NOMO-1 treated with dmso at 0.1 percent for 144 hours (cell line): ENCODE data around the gene ARF1.

ENCODE experiments used
- DNase-seq: peaks from one replicate; lab custom pipeline; 2025; ENCODE audit not compliant: unreplicated experiment; lab: John Stamatoyannopoulos, UW

The ARF1 gene

DNA sequence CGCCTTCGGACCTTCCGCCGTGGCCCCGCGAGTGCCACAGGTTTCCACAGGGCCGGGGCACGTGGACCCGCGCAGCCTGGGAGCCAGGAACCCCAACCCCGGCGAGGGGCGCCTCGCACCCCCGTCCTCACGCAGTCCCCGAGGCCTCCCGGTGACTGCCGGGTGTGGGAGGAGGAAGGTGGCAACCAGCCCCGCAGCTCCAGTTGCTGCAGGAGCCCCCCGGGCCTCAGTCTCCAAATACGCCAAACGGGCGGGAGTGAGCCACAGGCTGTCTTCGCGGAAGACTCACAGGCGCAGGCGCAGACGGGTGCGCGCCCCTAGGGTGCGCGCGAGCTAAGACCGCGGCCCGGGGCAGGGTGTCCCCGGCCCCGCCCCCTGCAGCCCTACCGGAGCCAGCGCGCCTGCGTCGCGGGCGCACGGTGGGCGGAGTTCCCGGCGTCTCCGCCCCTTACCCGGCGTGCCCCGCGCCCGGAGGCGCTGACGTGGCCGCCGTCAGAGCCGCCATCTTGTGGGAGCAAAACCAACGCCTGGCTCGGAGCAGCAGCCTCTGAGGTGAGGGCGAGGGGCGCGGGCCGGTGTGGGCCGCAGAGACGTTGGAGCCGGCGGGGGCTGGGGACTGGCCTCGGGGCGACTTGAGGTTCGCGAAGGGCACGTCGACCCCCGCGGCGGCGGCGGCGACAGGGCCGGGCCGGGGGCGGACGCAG is at the start of gene ARF1:
Gene ARF1, plus strand, starts transcription at position 495 of the 704 bp plus-strand sequence. CDS start 14,407 bp downstream, outside the sequence.
- peak; percentile 87 for DNase-seq

DNA sequence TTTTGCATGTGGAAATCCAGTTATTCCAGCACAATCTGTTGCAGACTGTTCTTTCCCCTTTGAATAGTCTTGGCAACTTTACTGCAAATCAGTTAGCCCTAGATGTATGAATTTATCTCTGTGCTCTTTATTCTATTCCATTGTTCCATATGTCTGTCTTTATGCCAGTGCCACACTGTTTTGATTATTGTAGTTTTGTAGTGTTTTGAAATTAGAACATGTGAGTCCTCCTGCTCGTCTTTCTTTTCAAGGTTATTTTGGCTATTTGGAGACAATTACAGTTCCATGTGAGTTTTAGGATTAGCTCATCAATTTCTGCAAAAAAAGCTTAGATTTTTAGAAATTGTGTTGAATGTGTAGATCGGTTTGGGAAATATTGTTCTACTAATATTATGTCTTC is 49.1 kb upstream of the ARF1 start:
- DNase-seq, result no peak

DNA sequence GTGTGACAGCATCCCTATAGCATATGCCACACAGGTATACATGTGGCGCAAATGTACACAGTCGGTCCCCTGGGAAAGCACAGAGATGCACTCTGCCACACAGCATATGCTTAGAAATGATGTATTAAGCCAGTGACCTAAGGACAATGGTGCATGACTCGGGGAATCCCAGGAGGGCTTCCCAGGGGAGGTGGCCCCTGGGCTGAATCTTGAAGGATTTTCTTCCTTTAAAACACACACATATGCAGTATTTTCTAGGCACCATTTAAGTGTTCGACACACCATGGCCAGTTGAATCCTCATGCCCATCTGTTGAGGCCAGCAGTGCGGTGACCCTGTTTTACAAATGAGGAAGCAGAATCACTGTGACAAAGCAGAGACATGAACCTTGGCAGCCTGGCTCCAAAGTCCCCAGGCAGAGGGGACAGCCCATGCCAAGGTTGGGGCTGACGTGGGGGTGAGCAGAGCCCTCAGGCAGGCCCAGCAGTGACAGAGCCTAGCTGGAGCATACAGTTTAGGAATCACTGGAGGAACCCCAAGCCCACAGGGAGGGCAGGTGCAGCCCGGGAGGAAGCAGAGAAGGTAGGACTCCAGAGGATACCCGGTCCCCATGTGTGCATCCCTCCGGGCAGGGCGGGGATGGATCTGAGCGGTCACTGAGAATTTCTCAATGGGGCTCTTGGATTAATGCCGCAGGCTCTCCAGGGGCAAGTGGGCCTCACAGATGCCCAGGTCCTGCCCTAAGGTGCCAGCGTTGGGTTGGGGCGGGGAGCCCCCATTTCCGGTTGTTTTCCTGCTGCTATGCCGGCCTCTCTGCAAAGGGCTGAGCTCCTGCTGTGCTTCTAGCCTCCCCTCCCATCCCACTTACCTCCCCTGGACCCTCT is 47.3 kb upstream of the ARF1 start:
- DNase-seq, result no peak

DNA sequence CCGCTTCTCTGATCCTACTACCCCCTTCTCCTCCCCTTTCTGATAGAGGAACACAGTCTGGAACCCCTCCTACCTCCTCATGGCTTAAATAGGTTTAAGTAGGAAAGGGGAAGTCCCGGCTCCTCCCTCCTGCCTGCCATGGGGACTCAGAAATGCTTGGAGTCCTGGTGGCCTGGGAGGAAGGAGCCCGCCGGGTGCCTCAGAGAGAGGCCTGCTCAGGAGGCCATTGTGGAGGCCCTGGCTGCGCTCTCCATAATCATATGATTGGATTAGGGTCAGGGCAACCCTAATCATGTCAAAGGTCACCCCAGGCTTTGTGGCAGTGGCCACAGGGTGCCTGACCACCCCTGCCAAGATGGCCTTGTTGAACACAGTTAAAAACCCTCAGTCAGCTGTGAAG is 46.7 kb upstream of the ARF1 start:
- no peak for DNase-seq

DNA sequence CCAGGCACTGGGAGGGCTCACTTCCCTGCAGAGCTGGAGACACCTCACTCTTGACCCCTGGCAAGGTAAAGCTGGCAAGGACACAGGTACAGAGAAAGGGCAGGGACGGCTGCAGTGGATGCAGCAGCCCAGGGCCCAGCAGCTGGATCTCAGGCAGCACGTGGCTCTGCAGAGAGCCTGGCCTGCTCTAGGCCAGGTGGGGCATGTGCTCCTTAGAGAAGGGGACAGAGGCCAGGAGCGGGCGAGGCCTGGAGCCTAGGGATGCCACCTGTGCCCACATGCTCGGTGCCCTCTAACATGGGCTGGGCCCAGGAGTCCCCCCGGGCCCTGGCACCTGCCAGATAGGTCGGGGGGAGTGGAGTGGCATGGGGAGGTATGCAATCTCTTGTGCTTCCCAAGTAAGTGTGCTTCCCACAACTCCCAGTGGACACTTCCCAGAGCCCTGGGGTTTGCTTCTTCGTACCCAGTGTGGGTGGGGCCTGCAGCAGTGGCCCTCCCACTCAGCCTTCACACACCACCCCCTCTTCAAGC is 45.7 kb upstream of the ARF1 start:
- no peak for DNase-seq

DNA sequence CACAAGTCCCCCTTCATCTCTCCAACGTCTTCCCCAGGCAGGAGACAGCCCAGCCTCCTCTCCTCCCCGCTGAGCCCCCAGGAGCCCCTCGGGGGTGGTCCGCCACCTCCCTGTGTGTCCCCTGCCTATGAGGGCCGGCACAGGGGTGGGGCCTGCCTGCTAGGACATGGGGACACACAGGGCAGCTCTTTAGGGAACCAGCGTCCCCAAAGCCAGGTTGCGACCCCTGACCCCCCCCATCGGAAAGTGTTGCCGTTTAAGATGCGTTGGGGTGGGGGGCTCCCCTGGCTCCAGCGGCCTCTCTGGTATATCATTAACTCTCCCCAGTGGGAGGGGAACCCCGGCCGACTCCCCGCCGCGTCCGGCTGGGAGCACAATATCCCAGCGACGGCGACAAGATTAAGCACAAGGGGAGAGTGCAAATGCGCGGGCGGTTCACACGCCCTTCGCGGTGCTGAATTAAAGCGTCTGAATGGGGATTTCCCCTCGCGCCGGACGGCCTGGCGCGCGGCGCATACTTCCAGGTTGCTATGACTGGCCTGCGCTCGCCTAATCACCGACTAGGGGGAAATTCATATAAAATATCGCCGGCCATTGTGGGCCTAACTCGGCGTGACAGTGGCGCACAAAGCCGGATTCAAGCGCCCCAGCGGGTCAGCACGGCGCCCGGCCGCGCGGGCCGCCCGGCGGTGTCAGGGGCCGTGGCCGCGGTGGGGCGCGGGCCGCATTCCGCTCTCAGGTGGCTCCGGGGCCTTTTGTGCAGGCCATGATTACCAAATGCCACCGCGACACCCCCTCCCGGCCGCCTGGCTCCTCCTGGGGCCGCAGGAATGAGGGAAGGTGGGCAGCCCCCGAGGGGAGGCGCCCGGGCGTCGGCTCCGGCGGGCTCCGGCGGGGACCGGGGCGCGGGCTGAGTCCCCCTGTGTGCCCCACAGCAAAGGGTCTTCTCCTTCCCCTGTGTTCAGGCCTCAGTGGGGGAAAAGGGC is 44.8 kb upstream of the ARF1 start:
- no peak for DNase-seq

DNA sequence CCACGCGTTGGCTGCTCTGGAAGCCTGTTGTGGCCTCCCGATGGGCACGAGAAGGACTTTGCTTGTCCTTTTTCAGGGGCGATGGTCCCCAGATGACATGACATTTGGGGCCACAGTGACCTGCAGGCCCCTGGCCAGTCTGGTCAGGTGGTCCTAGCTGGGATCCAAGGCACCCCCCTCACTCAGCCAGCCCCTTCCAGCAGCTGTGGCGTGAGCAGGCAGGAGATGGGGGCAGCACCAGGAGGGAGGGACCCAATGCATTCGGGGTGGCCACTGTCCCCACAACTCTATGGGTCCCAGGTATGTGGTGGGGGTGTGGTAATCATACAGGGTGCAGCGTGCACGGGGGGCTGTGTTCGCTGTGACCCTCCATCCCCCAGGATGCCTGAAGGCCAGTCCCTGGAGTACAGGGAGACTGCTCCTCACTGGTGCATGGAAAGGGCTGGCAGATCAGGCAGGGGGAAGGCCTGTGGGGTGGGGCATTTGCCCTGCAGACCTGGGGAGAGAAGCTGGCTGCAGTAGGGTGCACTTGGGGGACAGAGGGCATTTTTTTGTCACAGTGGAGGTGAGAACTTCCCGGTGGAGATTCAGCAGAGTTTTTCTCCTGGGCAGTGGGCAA is 44.0 kb upstream of the ARF1 start:
- no peak for DNase-seq

DNA sequence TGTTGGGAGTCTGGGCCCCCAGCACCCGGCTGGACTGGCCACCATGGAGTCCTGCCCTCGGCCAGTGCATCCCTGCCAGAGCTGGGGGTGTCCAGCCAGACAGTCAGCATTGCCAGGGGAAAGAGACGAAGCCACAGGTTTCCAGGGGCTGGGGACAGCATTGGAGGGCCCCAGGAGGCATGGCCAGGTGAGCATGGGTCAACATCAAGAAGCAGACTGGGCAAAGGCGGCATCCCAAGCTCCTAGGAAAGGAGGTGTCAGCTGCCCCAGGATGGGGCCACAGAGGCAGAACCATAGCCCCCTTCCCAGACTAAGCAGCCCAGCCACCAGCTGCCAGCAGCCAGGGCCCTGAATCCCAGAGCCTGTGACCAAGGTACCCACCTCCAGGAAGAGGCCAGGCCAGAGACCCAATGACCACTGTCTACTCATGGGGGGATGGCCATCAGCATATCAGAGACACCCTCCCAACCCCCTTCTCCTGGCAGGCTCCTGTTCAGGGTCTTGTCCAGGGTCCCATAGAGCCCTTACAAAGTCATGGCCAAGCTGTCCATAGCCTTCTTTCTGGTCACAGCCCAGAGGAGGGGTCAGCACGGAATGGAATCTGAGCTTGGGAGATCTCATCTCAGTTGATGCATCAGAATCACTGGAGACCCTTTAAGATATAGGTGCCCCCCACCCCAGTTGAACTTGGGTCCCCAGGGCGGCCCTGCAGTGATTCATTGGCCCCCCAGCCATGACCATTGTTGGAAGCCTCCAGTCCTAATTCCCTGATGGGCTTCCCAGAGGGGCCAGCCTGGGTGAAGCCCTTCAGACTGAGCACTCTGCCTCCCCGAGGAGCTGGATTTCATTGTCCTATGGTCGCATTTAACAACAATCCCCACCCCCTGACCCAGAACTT is 43.3 kb upstream of the ARF1 start:
- DNase-seq, result no peak

DNA sequence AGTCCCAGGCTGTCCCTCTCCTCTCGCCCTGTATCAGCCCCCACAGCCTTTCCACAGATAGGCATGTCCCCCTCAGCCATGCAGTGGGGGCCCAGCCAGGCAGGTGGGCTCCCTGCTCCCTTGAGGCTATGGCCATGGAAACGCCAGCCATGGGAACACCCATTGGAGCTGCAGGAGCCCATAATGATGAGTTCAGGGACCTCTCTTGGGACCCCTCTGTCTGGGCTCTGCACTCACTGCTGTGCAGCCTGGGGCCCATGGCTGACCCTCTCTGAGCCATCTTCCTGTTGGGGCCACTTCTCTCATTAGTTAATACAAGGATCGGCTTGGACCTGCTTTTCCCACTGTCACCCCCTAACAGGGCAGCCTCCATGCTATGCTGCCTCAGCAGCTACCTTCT is 42.5 kb upstream of the ARF1 start:
- DNase-seq, result no peak

DNA sequence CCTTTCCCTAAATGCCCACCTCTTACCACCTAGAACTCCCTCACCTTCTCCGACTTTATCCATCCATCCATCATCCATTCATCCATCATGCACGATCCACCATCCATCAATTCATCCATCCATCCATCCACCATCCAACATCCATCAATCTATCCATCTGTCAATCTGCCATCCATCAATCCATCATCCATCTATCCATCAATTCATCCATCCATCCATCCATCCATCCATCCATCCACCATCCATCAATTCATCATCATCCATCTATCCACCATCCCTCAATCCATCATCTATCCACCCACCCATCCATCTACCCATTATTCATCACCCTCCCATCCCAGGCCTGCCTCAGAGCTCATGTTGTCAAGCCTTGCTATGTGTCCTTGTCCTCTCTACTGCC is 41.2 kb upstream of the ARF1 start:
- DNase-seq, result no peak

DNA sequence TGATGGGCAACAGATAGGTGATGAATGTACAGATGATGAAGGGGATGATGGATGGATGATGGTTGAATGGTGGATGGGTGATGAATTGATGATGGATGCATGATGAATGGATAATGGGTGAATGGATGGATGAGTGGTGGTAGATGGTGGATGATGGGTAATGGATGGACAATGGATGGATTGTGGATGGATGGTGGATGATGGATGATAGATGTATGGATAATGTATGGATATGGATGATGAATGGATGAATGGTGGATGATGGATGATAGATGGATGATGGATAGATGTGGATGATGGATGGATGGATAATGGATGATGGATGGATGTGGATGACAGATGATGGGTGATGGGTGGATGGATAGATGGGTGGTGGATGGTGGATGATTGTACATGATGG is 40.0 kb upstream of the ARF1 start:
- no peak for DNase-seq

DNA sequence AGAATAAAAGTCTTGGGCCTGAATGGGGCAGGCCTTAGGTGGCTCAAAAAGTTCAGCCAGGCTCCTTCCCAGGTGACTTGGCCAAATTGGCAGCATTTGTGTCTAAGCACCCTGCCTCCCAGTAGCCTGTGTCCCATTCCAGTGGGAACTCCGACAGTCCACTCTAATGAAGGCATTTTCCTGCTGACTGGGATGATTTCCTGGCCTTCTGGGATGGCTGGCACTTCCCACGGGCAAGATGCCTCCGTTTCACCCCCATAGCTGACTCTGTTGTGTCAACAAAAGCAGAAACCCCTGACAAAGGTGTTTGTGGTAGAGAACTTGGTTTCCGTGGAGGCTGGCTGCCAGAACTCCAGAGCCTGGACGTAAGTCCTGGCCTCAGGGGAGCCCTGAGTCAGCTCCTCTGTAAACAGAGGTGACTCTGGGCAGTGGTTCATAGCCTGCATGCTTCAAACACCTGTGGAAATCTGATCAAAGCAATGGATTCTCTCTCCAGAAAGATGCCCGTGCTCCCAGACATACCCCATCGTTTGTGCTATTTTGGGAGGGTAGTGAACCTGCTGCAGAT is 39.1 kb upstream of the ARF1 start:
- no peak for DNase-seq

DNA sequence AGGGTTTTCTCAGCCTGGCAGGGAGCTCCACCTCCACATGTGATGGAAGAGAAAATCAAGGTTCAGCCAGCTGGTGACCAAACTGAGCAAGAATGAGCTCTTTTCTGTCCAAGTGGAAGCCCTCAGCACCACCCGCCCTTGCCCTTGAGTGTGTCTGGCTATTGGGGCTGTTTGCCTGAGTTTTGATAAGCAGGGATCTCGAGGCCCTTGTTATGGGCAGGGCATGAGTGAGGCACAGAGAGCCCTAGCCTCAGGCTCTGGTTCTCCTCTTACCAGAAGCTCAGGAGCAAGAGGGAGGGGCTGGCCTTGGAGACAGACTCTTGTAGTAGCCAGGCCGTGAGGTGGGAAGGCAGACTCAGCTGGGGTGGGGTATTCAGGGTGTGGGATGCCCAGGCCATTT is 37.5 kb upstream of the ARF1 start:
- no peak for DNase-seq

DNA sequence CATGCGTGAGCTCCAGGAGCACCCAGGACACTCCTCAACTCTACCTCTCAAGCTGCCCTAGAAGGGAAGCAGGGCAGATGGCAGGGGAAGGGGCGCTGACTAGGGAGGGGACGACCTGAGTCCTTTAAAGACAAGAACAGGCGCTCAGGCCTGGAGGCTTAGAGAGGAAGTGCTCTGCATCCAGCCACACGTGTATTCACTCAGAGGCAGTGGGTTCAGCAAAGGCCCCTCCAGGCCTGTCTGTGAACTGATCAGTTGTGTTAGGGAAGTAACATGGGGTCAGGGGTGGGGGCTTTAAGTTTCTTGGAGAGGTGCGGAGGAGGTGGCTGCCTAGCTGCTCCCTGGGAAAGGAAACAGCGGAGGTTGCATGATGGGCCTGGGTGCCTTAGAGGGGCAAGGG is 37.1 kb upstream of the ARF1 start:
- no peak for DNase-seq

DNA sequence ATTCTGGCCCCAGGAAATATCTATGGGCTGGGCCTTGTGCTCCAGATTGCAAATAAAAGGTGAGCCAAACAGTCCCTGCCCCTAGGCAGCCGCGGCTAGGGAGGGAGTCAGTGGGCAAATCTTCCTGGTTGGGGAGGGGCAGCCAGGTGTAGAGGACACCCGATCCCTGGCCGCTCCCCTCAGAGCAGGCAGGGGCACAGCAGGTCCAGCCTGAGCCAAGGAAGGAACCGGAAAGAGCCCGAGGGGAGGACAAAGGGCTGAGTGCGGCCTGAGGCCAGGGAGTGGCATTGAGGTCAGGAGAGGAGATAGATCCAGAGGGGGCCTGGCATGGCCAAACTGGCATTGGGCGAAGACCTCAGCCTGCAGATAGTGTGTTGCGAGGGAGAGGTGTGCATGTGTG is 36.6 kb upstream of the ARF1 start:
- DNase-seq, result no peak

DNA sequence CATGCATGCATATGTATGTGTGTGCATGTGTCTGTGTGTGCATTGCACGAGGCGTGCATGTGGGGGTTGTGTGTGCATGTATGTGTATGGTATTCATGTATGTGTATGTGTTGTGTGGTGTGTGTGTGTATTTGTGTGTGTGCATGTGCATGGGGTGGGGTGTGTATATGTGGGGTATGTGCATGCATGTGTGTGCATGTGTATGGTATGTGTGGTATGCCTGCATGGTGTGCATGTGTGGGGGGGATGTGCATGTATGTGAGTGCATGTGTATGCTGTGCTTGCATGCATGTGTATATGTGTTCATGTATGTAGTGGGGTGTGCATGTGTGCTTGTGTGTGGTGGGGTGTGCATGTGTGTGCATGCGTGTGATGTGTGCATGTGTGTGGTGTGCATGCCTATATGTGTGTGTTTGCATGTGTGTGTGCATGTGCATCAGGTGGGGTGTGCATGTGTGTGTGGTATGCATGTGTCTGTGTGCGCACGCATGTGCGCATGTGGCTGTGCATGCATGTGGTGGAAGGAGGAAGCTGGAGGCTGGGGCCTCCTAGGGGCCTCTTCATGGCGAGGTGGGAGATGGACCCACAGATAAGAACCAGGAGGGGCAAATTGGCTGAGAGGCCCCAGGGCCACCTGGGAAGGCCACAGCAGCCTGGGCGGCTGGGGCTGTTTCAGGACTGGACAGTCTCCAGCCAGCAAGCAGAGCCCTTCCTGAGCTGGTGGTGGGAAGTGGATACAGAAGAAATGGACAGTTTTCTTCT is 35.9 kb upstream of the ARF1 start:
- no peak for DNase-seq

DNA sequence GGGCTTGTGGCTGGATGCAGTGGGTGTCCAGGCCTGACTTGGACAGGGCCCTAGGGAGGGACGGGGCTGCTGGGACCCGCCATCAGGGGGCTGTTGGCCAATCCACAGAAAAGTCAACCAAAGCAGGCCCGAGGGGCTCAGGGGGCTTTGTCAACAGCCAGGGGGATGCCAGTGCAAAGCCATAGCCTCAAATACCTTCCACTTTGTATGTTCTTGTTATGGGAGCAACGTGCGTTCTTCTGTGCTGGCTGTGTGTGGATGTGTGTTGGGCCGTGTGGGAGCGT is 35.4 kb upstream of the ARF1 start:
- no peak for DNase-seq

DNA sequence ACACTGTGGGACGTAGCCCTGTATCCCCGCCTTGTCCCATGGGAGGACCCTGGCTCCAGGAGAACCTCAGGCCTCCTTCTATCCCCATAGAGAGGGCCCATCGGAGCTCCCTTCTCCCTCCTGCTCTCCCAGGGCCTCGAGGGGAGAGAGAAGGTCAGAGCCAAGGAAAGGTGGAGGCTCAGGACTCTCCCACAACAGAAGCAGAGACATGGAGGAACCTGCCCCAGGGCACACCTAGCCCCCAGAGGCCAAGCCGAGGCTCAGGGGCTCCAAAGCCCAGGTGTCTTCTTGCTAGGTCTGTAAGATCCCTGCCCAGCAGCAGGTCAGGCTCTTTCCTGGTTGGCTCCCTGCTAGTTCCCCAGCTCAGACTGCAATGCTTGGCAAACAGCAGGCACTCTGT is 34.4 kb upstream of the ARF1 start:
- DNase-seq, result no peak
